ENCODE results near the gene VWA5B2.

Gene VWA5B2

GRCh38 chr3:184248454-184249411 is 19.3 kb downstream of the VWA5B2 start, which contains the start of gene ALG3 (continued):
- no peak for TF ChIP-seq ZNF645 (tag by site-specific recombination; IDR thresholded peaks at IDR 0.05)
- TF ChIP-seq ZNF48 (tag by site-specific recombination; IDR thresholded peaks at IDR 0.05): no peak
- no peak for TF ChIP-seq ZNF571 (tag by site-specific recombination; IDR thresholded peaks at IDR 0.05)
- TF ChIP-seq, protein P1, sequence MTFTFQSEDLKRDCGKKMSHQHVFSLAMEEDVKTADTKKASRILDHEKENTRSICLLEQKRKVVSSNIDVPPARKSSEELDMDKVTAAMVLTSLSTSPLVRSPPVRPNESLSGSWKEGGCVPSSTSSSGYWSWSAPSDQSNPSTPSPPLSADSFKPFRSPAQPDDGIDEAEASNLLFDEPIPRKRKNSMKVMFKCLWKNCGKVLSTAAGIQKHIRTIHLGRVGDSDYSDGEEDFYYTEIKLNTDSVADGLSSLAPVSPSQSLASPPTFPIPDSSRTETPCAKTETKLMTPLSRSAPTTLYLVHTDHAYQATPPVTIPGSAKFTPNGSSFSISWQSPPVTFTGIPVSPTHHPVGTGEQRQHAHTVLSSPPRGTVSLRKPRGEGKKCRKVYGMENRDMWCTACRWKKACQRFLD (tag by site-specific recombination; IDR thresholded peaks at IDR 0.05): no peak
- peak; percentile 8; the same call in 1 of the 2 replicates for TF ChIP-seq IKZF3 (tag by site-specific recombination; IDR thresholded peaks at IDR 0.05)
- TF ChIP-seq, protein P2, sequence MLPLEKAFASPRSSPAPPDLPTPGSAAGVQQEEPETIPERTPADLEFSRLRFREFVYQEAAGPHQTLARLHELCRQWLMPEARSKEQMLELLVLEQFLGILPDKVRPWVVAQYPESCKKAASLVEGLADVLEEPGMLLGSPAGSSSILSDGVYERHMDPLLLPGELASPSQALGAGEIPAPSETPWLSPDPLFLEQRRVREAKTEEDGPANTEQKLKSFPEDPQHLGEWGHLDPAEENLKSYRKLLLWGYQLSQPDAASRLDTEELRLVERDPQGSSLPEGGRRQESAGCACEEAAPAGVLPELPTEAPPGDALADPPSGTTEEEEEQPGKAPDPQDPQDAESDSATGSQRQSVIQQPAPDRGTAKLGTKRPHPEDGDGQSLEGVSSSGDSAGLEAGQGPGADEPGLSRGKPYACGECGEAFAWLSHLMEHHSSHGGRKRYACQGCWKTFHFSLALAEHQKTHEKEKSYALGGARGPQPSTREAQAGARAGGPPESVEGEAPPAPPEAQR (tag by site-specific recombination; IDR thresholded peaks at IDR 0.05): no peak
- TF ChIP-seq ZNF837 (tag by site-specific recombination; IDR thresholded peaks at IDR 0.05): no peak
- no peak for TF ChIP-seq ZNF416 (tag by site-specific recombination; IDR thresholded peaks at IDR 0.05)
- TF ChIP-seq ZNF2 (tag by site-specific recombination; IDR thresholded peaks at IDR 0.05): peak; percentile 65; the same call in 1 of the 2 replicates
- TF ChIP-seq ZNF530 (tag by site-specific recombination; IDR thresholded peaks at IDR 0.05; ENCODE audit: low read depth): no peak
- peak; percentile 64 for TF ChIP-seq ZBTB26 (tag by site-specific recombination; optimal IDR thresholded peaks at IDR 0.05)
- TF ChIP-seq ZNF747 (tag by site-specific recombination; IDR thresholded peaks at IDR 0.05): no peak
- TF ChIP-seq ZNF621 (tag by site-specific recombination; IDR thresholded peaks at IDR 0.05): no peak
- TF ChIP-seq ZNF777 (tag by site-specific recombination; IDR thresholded peaks at IDR 0.05; ENCODE audit: borderline replicate concordance): 0 out of 2 replicates have a peak, but pooled peaks have one; percentile 53
- peak; percentile 33; the same call in 1 of the 2 replicates for TF ChIP-seq BCL11B (tag by site-specific recombination; IDR thresholded peaks at IDR 0.05; ENCODE audit: low read depth)
- 0 out of 2 replicates have a peak, but pooled peaks have one; percentile 24 for TF ChIP-seq WT1 (tag by site-specific recombination; IDR thresholded peaks at IDR 0.05)
- TF ChIP-seq ZNF658 (tag by site-specific recombination; IDR thresholded peaks at IDR 0.05): 0 out of 2 replicates have a peak, but pooled peaks have one; percentile 13
- no peak for TF ChIP-seq GLI2 (tag by site-specific recombination; IDR thresholded peaks at IDR 0.05; ENCODE audit: borderline replicate concordance, low read depth)
- peak; percentile 88 for TF ChIP-seq ZSCAN30 (tag by site-specific recombination; IDR thresholded peaks at IDR 0.05)
- no peak for TF ChIP-seq HOXC10 (CRISPR knock-in tag; IDR thresholded peaks at IDR 0.05)
- TF ChIP-seq ZNF423 (tag by site-specific recombination; IDR thresholded peaks at IDR 0.05): no peak
- TF ChIP-seq ZNF280C (tag by site-specific recombination; IDR thresholded peaks at IDR 0.05): no peak
- no peak for TF ChIP-seq TCF7L2 (IDR thresholded peaks at IDR 0.05; ENCODE audit: borderline replicate concordance, low read depth, low read length)
- no peak; the same call in 1 of the 2 replicates for TF ChIP-seq ZNF768 (tag by site-specific recombination; IDR thresholded peaks at IDR 0.05)
- TF ChIP-seq, protein P3, sequence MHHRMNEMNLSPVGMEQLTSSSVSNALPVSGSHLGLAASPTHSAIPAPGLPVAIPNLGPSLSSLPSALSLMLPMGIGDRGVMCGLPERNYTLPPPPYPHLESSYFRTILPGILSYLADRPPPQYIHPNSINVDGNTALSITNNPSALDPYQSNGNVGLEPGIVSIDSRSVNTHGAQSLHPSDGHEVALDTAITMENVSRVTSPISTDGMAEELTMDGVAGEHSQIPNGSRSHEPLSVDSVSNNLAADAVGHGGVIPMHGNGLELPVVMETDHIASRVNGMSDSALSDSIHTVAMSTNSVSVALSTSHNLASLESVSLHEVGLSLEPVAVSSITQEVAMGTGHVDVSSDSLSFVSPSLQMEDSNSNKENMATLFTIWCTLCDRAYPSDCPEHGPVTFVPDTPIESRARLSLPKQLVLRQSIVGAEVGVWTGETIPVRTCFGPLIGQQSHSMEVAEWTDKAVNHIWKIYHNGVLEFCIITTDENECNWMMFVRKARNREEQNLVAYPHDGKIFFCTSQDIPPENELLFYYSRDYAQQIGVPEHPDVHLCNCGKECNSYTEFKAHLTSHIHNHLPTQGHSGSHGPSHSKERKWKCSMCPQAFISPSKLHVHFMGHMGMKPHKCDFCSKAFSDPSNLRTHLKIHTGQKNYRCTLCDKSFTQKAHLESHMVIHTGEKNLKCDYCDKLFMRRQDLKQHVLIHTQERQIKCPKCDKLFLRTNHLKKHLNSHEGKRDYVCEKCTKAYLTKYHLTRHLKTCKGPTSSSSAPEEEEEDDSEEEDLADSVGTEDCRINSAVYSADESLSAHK (tag by site-specific recombination; IDR thresholded peaks at IDR 0.05): no peak
- TF ChIP-seq, protein P4, sequence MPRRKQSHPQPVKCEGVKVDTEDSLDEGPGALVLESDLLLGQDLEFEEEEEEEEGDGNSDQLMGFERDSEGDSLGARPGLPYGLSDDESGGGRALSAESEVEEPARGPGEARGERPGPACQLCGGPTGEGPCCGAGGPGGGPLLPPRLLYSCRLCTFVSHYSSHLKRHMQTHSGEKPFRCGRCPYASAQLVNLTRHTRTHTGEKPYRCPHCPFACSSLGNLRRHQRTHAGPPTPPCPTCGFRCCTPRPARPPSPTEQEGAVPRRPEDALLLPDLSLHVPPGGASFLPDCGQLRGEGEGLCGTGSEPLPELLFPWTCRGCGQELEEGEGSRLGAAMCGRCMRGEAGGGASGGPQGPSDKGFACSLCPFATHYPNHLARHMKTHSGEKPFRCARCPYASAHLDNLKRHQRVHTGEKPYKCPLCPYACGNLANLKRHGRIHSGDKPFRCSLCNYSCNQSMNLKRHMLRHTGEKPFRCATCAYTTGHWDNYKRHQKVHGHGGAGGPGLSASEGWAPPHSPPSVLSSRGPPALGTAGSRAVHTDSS (tag by site-specific recombination; IDR thresholded peaks at IDR 0.05): no peak
- TF ChIP-seq ZIC2 (tag by site-specific recombination; IDR thresholded peaks at IDR 0.05): no peak
- no peak for TF ChIP-seq ZNF843 (tag by site-specific recombination; IDR thresholded peaks at IDR 0.05)

All from HEK293 (cell line).